ENCODE measurements around the gene FKBP10.
A peak's percentile ranks its signal among the peaks of the same experiment; 100 is the strongest.

The FKBP10 gene

DNA sequence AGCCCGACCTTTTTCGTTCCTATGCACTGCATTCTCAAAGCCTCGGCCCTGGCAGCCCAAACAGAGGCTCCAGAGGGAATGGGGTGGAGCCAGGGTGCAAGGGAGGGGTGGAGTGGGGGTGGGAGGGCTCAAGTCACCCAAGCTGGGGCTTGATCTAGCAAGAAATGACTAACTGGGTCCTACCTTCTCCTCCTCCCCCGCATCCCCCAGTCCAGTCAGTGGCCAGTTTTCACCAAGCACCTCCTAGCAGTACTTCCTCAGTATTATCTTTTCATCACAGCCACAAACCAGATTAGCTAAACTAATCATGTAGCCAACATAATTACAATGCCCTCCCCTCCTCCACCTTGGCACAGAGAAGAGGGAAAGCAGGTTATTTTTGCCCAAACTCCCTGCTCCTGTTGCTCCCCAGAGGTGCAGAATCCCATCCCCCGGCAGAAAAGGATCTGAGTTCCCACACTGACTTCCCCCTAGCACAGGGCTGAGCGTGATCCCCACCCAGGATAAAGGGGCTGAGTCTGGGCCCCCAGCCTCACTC, 28.5 kb upstream of the FKBP10 start:
- DNase-seq = no peak

- no peak for DNase-seq
Observed at GRCh38 chr17:41785091-41785858, 27.5 kb upstream of the FKBP10 start.

DNA sequence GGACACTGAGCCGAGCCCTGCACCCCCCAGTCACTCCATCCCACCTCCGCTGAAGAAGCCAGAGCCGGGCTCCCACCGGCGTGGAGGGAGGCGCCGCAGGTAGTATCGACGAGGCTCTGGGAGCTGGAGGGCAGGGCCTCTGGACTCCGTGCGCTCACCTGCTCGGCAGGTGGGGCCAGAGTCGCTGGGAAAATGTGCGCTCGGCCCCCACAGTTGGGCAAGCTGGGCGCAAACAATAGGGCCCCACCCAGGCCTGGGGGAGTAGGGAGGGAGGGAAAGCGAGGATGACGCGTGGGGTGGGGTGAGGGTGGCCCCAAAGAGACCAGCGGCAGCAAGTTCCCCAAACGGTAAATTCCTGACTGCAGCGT, 27.0 kb upstream of the FKBP10 start:
- DNase-seq = no peak

DNA sequence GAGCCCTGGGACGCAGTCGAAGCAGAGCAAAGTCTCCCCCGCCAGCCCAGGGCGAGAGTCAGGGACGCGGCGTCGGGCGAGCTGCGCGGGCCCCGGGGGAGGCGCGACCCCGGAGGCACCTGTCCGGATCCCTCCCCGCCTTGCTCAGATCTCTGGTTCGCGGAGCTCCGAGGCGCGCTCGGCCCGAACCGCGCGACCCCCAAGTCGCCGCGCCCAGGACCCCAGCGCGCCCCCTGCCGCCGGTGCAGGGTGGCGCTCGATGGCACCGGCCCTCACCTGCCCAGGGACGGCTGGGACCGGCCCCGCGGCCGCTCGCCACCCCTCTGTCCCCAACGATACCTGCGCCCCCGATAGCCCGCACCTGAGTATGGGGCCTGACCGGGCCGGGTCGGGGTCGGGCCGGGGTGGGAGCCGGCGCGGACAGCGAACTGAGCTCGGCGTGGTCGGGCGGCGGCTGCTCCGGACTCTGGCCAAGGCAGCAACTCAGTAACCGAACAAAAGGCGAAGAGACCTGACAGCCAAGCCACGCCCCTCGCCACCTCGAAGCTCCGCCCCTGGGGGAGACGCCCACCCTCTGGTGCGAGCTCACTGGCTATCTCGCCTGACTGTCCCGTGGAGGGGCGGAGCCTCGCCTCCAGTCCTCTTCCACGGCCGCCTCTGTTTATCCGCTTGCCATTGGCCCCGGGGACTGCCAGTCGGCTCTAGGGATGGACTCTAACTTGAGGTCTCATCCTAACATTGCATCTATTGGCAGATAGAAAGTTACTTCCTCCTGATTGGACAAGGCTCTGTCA, 26.4 kb upstream of the FKBP10 start, which contains the start of gene JUP:
JUP (minus strand) TSS at position 485 of the 794 bp plus-strand sequence. CDS start 14,857 bp downstream, outside the sequence.
- DNase-seq = peak; percentile 96

GRCh38 chr17:41787021-41787418, 25.8 kb upstream of the FKBP10 start:
- no peak for DNase-seq

- no peak for DNase-seq
Observed at GRCh38 chr17:41792845-41793783, 19.7 kb upstream of the FKBP10 start.

DNA sequence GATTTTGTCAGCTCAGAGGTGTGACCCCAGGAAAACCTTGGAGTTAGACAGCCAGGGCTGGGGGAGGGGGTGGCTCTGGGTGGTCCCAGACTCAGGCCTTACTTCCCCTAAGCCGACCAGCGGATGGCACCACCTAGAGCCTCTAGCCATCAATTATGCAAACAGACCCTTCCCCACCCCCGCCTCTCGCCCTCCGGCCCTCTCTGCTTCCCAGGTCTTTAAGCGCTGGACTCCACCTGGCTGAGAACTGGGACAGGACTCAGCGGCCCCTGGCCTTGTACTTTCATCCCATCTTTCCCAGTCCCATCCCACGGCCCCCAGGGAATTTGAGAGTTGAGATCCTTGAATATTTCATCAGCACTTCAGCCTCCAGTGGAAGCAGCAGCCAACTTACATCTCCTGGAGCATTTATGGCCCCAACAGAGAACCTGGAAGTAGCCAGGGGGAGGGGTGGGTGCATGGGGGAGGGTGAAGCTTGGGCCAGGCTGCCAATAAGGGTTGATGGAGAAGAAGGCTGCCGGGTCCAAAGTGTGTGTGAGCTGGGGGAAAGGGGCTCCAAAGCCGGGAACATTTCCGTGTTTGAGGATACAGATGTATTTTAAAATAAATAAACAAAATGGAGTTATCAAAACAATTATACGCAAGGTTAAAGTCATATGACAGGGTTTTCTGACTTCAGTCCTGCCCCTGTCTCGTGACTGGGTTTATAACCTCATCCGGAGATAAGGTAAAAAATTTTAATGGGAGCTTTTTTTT, 18.8 kb upstream of the FKBP10 start:
- DNase-seq = no peak

GRCh38 chr17:41794540-41794975, 18.2 kb upstream of the FKBP10 start:
- no peak for DNase-seq

GRCh38 chr17:41796121-41796895, 16.5 kb upstream of the FKBP10 start:
- DNase-seq = no peak

DNA sequence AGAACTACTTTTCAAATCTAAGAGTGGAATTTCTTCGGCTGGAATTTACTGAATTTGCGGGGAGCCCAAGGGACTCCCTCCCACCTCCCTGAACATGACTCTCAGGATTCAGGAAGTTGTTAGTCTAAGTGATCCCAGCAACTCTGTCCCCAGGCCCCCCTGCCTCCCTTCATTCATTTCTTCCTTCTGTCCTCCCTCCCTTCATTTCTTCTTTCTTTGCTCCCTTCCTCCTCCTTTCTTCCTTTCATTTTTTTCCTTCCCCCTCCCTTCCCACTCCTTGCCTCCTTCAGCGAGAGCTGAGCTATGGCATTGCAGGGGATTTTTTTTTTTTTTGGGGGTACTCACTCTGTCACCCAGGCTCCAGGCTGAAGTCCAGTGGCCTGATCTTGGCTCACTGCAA, 15.4 kb upstream of the FKBP10 start:
- DNase-seq = no peak

DNA sequence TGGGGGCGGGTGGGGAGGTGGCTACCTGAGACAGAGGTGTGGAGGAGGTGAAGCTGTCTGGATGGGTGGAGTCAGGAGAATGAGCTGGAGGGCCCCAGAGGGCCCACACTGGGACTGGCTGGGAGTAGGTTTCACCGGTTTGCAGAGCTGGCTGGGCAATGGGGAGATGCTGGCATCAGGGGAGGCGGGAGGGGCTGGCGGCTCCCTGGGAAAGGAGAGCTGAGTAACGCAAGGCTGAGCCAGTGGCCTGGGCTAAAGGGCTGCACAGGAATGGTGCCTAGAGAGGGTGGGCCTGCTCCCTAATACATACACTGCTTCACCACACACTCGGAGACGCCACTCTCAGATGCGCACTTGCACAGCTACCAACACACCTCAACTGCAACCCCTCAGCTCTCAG, 13.4 kb upstream of the FKBP10 start:
- no peak for DNase-seq

- no peak for DNase-seq
Observed at GRCh38 chr17:41800601-41801373, 12.0 kb upstream of the FKBP10 start.

DNA sequence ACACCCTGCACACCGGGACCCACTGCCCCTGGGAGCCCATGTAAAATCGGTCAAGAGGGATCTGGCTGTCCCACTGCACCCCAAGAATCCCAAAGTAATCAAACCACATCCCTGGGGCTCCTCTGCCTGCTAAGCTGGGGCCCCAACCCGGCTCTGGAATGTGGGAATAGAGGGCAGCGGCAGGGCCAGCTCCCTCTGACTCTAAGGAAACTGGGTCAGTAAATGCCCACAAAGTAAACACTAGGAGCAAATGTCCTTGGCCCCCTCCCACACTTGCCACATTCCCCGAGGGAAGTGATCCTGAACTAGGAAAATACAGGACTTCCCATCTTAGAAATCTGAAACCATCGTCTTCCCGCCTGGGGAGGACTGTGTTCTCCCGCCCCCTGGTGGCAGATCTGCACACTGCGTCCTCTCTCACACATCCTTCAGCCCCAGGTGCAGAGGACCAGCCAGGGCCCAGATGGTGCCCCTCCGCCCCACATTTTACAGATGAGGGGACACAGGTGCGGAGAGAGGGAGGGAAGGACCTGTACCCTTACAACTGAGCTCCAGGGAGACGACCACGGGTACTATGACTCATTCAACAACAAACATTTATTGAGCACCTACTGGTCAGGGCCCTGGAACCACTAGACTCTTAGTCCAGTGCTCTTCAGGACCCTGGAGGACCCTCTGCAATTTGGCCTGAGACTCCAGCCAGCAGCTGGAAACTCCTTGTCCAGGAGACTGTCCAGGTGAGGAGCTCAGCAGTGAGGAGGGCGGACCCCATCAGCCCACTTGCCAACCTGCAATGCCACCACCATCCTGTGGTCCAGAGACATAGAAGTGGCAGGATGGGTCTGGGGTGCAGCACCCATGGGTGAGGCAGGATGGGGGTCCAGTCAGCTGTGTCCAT, 11.2 kb upstream of the FKBP10 start:
- peak; percentile 44 for DNase-seq

DNA sequence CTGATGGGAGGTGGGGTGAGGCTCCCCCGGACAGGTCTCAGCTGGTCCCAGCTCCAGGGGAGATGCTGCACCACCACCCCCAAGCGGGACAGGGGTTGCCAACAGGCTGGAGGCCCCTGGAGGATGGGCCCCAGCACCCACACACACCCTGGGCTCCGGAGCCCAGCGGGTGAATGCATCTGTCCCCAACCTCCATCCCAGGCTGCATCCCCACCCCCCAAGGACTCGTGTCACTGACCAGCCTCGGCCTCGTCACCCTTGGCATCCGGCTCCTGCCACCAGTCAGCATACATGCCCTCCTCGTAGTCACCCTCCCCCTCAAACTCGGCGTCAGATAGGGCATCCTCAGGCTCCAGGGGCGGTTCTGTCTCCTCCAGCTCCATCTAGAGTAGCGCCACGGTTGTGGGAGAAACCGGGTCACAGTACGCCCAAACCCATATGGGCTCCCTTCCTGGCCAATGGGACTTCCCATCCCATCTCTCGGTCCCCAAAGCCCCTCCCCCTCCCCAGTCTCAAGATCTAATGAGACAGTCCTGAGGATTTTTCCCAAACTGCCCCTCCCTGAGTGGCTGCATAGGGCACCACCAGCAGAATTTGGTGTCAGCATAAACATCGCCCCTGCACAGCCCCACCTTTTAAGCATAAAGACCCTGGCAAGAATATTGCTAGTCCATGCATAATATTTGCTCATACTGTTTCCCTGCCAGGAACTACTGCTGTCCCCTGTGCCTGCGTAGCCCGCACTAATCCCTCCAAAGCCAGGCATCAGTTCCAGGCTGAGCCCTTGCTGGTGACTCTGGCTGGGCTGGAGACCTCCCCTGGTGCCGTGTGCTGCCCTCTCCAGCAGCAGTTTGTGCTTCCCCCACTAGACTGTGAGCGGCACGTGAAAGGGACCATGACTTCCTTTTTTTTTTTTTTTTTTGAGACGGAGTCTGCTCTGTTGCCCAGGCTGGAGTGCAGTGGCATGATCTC, 9.5 kb upstream of the FKBP10 start:
- no peak for DNase-seq

DNA sequence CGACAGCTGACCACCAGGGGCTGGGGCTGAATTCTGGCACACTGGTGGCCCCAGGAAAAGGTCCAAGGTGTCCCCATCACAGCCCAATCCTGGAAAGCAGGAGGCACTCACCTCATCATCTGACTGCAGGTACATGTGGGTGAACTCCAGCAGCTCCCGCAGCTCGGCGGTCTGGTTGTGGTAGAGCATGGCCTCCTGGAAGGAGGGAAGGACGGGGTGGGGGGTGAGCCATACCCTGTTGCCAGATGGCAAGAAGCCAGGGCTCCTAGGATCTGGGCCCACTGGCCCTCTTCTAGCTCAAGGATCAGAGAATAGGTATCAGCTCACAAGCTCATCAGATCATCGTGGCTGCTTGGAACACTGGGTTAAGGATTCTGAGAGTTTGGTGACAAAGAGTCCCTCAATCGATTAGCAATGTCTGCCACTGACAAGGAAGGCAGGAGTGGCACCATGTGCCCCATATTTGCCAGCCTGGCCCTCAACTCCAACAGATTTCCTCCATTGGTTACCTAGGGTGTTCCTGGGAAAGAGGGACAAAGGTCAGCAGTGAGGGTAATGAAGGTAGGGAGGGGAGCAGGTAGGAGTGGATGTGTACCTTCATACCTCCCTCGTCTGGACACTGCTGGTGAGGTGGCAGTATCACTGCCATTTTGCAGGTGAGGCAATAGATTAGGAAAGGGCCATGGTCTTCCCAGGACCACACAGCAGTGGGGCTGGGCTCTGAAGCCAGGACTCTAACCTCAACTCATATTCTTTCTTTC, 5.9 kb upstream of the FKBP10 start:
- no peak for DNase-seq

DNA sequence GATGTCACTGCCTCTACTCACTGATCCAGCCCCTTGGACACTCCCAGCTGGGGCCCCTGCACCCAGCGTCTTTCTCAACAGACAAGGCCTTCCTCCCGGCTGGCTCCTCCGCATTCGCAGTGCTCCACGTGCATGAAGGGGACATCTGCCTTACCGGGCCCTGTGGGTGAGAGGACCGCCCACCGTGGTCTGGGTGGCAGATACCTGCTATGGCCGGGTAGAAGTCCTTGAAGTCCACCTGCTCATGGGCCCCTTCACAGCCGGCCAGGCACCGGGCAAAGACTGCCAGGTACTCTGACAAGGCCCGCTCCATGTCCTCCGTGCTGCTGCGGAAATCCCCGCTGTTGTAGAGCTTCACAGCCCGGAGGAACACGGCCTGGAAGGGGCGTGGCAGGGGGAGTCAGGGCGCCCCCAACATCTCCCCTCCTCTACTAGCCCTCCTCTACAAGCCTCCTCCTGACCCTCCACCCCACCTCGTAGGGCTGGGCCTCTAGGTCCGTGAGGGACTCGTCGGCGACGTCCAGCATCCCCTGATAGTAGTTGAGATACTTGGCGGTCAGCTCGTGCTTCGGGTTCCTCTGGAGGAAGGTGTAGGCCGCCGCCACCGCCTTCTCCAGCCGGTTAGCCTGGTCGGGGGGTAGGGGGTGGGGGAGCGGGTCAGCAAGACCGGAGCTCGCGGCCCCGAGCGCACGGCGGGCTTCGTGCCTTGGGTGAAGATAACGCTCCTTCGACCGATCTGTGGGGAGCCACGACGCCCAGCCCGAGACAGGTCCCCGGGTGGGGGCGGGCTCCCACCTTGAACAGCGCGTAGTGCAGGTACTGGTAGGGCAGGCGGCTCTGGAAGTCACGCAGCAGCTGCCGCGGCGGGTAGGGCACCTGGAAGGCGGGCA, 1.9 kb upstream of the FKBP10 start:
- no peak for DNase-seq
